A549 (cell line): ENCODE data around the gene RBMS3.

Experiments
- CHD4 ChIP-seq: fragments of 200-600 bp; sonication (generic); IDR thresholded peaks from 2 replicates; pipeline ENCODE4 v1.6.1; 2016; ENCODE audit warnings: antibody characterized with exemption, mild to moderate bottlenecking, borderline replicate concordance
- CTCF ChIP-seq: fragments of >200 bp; sonication (Bioruptor Twin); formaldehyde crosslinking; IDR thresholded peaks from 3 replicates; pipeline ENCODE4 v1.5.1; 2016
- E2F6 ChIP-seq: IDR thresholded peaks from 2 replicates; pipeline ENCODE4 v1.6.1; 2012; ENCODE audit warnings: low read depth, borderline replicate concordance
- EHMT2 ChIP-seq: fragments of 200-600 bp; sonication (generic); IDR thresholded peaks from 2 replicates; pipeline ENCODE4 v1.6.1; 2016; ENCODE audit warnings: antibody characterized with exemption, low read depth, mild to moderate bottlenecking, moderate library complexity
- FOSL2 ChIP-seq, 2 experiments: fragments of 450-650 bp in 1 of 2; fragments of >200 bp in 1 of 2; sonication (Bioruptor Twin) in 1 of 2; formaldehyde crosslinking; IDR thresholded peaks; 2 replicates each; pipeline versions ENCODE4 v1.5.0 to v1.6.1; 2016 to 2020; ENCODE audit warnings: mild to moderate bottlenecking in 1 of 2, moderate library complexity in 1 of 2
- HDAC2 ChIP-seq: fragments of 200-600 bp; sonication (generic); IDR thresholded peaks from 2 replicates; pipeline ENCODE4 v1.6.1; 2016
- HES2 ChIP-seq: fragments of >200 bp; sonication (Bioruptor Twin); formaldehyde crosslinking; IDR thresholded peaks from 2 replicates; pipeline ENCODE4 v1.6.1; 2016
- JUN ChIP-seq, 2 experiments: fragments of >200 bp; sonication (Bioruptor Twin); formaldehyde crosslinking; IDR thresholded peaks; 2 replicates in 1 of 2; 3 replicates in 1 of 2; pipeline ENCODE4 v1.6.1; 2016 to 2017
- KDM1A ChIP-seq: fragments of 200-600 bp; sonication (generic); IDR thresholded peaks from 2 replicates; pipeline ENCODE4 v1.6.1; 2016; ENCODE audit warnings: low read depth, mild to moderate bottlenecking
- NFE2L2 ChIP-seq: fragments of 150-350 bp; conservative IDR thresholded peaks from 2 replicates; pipeline ENCODE4 v1.6.1; 2014; ENCODE audit warnings: low read length
- NR3C1 ChIP-seq: fragments of >200 bp; sonication (Bioruptor Twin); formaldehyde crosslinking; IDR thresholded peaks from 3 replicates; pipeline ENCODE4 v1.6.1; 2017
- POLR2A ChIP-seq: IDR thresholded peaks from 2 replicates; pipeline ENCODE4 v1.6.1; 2012; ENCODE audit warnings: mild to moderate bottlenecking, low read length
- RAD21 ChIP-seq, 2 experiments: fragments of >200 bp in 1 of 2; sonication (Bioruptor Twin) in 1 of 2; formaldehyde crosslinking in 1 of 2; IDR thresholded peaks in 1 of 2; conservative IDR thresholded peaks in 1 of 2; 2 replicates in 1 of 2; 3 replicates in 1 of 2; pipeline ENCODE4 v1.6.1; 2012 to 2018; ENCODE audit warnings: inconsistent platforms in 1 of 2

GRCh38 chr3:29416514-29416913 lies 135.6 kb downstream of the RBMS3 start:
- no peak for TF ChIP-seq CTCF
- no peak for TF ChIP-seq POLR2A
- TF ChIP-seq NFE2L2 = no peak
- TF ChIP-seq E2F6 = no peak
- no peak for TF ChIP-seq JUN (IDR thresholded peaks at IDR 0.05)
- TF ChIP-seq RAD21 (conservative IDR thresholded peaks at IDR 0.05 in 1 of 2, IDR thresholded peaks at IDR 0.05 in 1 of 2) = no peak
- no peak for TF ChIP-seq HES2
- no peak for TF ChIP-seq EHMT2
- TF ChIP-seq FOSL2 (IDR thresholded peaks at IDR 0.05) = no peak
- TF ChIP-seq FOSL2 (CRISPR knock-in tag; IDR thresholded peaks at IDR 0.05) = no peak
- no peak for TF ChIP-seq HDAC2
- no peak for TF ChIP-seq NR3C1
- no peak for TF ChIP-seq KDM1A
- no peak for TF ChIP-seq CHD4
